ENCODE data around the gene KCTD20. TPM values are rescaled to one million over a fixed set of nuclear protein-coding genes. Genes with fewer than 3 reads are reported as not detected.

The KCTD20 gene
- total and polyA plus RNA-seq, 2 of the 13 experiments (the other 11 are each of a cell fraction or from before 2014, with no cell fraction given), result 52.7 to 67.1 TPM

DNA sequence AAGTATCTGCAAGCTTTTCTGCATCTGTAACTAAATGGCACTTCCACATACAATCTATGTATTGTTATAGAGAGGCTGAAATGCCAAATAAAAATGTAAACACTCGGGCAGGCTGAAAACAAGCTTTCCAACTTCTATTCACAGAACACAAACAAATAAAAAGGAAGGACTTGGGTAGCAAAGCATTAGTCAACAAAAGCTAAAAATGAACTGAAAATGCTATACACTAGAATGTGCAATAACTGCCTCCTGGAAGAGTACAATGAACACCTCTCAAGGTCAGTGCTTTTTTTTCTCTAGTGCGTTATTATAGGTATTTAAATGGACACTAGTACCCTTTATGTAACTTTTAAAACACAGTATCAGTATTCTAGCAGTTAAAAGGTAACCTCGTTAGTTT lies 73.0 kb downstream of the KCTD20 start (continued):
- TF ChIP-seq SOX6 (IDR thresholded peaks at IDR 0.05) (no peak), SOX6 (CRISPR knock-in tag; IDR thresholded peaks at IDR 0.05) (peak; percentile 44; the same call in 1 of the 2 replicates), ZNF737 (CRISPR knock-in tag; IDR thresholded peaks at IDR 0.05; ENCODE audit: borderline replicate concordance) (no peak), ZNF138 (CRISPR knock-in tag; IDR thresholded peaks at IDR 0.05; ENCODE audit: low read depth) (no peak), ZNF326 (CRISPR knock-in tag; IDR thresholded peaks at IDR 0.05; ENCODE audit: borderline replicate concordance) (no peak), ZNF615 (CRISPR knock-in tag; IDR thresholded peaks at IDR 0.05; ENCODE audit: borderline replicate concordance) (no peak), BRCA1 (CRISPR knock-in tag; IDR thresholded peaks at IDR 0.05) (no peak), POLR2G (IDR thresholded peaks at IDR 0.05; ENCODE audit: low read depth, low read length) (no peak), ZNF878 (CRISPR knock-in tag; IDR thresholded peaks at IDR 0.05) (no peak), ZNF136 (CRISPR knock-in tag; IDR thresholded peaks at IDR 0.05; ENCODE audit: low read depth) (no peak), ARNT (IDR thresholded peaks at IDR 0.05) (no peak), HOXA7 (CRISPR knock-in tag; IDR thresholded peaks at IDR 0.05) (no peak), ZNF546 (CRISPR knock-in tag; conservative IDR thresholded peaks at IDR 0.05) (no peak), ZNF569 (CRISPR knock-in tag; IDR thresholded peaks at IDR 0.05; ENCODE audit: borderline replicate concordance) (no peak)
- TF ChIP-seq, protein P1, sequence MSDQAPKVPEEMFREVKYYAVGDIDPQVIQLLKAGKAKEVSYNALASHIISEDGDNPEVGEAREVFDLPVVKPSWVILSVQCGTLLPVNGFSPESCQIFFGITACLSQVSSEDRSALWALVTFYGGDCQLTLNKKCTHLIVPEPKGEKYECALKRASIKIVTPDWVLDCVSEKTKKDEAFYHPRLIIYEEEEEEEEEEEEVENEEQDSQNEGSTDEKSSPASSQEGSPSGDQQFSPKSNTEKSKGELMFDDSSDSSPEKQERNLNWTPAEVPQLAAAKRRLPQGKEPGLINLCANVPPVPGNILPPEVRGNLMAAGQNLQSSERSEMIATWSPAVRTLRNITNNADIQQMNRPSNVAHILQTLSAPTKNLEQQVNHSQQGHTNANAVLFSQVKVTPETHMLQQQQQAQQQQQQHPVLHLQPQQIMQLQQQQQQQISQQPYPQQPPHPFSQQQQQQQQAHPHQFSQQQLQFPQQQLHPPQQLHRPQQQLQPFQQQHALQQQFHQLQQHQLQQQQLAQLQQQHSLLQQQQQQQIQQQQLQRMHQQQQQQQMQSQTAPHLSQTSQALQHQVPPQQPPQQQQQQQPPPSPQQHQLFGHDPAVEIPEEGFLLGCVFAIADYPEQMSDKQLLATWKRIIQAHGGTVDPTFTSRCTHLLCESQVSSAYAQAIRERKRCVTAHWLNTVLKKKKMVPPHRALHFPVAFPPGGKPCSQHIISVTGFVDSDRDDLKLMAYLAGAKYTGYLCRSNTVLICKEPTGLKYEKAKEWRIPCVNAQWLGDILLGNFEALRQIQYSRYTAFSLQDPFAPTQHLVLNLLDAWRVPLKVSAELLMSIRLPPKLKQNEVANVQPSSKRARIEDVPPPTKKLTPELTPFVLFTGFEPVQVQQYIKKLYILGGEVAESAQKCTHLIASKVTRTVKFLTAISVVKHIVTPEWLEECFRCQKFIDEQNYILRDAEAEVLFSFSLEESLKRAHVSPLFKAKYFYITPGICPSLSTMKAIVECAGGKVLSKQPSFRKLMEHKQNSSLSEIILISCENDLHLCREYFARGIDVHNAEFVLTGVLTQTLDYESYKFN (CRISPR knock-in tag; conservative IDR thresholded peaks at IDR 0.05), result peak; percentile 24; the same call in 1 of the 2 replicates
- TF ChIP-seq, protein P2, sequence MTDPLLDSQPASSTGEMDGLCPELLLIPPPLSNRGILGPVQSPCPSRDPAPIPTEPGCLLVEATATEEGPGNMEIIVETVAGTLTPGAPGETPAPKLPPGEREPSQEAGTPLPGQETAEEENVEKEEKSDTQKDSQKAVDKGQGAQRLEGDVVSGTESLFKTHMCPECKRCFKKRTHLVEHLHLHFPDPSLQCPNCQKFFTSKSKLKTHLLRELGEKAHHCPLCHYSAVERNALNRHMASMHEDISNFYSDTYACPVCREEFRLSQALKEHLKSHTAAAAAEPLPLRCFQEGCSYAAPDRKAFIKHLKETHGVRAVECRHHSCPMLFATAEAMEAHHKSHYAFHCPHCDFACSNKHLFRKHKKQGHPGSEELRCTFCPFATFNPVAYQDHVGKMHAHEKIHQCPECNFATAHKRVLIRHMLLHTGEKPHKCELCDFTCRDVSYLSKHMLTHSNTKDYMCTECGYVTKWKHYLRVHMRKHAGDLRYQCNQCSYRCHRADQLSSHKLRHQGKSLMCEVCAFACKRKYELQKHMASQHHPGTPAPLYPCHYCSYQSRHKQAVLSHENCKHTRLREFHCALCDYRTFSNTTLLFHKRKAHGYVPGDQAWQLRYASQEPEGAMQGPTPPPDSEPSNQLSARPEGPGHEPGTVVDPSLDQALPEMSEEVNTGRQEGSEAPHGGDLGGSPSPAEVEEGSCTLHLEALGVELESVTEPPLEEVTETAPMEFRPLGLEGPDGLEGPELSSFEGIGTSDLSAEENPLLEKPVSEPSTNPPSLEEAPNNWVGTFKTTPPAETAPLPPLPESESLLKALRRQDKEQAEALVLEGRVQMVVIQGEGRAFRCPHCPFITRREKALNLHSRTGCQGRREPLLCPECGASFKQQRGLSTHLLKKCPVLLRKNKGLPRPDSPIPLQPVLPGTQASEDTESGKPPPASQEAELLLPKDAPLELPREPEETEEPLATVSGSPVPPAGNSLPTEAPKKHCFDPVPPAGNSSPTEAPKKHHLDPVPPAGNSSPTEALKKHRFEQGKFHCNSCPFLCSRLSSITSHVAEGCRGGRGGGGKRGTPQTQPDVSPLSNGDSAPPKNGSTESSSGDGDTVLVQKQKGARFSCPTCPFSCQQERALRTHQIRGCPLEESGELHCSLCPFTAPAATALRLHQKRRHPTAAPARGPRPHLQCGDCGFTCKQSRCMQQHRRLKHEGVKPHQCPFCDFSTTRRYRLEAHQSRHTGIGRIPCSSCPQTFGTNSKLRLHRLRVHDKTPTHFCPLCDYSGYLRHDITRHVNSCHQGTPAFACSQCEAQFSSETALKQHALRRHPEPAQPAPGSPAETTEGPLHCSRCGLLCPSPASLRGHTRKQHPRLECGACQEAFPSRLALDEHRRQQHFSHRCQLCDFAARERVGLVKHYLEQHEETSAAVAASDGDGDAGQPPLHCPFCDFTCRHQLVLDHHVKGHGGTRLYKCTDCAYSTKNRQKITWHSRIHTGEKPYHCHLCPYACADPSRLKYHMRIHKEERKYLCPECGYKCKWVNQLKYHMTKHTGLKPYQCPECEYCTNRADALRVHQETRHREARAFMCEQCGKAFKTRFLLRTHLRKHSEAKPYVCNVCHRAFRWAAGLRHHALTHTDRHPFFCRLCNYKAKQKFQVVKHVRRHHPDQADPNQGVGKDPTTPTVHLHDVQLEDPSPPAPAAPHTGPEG (CRISPR knock-in tag; IDR thresholded peaks at IDR 0.05), result no peak
- TF ChIP-seq, protein P3, sequence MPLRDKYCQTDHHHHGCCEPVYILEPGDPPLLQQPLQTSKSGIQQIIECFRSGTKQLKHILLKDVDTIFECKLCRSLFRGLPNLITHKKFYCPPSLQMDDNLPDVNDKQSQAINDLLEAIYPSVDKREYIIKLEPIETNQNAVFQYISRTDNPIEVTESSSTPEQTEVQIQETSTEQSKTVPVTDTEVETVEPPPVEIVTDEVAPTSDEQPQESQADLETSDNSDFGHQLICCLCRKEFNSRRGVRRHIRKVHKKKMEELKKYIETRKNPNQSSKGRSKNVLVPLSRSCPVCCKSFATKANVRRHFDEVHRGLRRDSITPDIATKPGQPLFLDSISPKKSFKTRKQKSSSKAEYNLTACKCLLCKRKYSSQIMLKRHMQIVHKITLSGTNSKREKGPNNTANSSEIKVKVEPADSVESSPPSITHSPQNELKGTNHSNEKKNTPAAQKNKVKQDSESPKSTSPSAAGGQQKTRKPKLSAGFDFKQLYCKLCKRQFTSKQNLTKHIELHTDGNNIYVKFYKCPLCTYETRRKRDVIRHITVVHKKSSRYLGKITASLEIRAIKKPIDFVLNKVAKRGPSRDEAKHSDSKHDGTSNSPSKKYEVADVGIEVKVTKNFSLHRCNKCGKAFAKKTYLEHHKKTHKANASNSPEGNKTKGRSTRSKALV (CRISPR knock-in tag; IDR thresholded peaks at IDR 0.05), result no peak
- TF ChIP-seq, protein P4, sequence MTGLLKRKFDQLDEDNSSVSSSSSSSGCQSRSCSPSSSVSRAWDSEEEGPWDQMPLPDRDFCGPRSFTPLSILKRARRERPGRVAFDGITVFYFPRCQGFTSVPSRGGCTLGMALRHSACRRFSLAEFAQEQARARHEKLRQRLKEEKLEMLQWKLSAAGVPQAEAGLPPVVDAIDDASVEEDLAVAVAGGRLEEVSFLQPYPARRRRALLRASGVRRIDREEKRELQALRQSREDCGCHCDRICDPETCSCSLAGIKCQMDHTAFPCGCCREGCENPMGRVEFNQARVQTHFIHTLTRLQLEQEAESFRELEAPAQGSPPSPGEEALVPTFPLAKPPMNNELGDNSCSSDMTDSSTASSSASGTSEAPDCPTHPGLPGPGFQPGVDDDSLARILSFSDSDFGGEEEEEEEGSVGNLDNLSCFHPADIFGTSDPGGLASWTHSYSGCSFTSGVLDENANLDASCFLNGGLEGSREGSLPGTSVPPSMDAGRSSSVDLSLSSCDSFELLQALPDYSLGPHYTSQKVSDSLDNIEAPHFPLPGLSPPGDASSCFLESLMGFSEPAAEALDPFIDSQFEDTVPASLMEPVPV (CRISPR knock-in tag; IDR thresholded peaks at IDR 0.05), result no peak

Data from HepG2 (cell line).